BE2C (cell line): ENCODE measurements around the gene DDI2.
"Not testable (repeated sequence)": the region's sequence is repeated elsewhere in the genome, so short reads cannot be mapped to it uniquely, and the experiment has no call there.

Experiments
- DNase-seq: peaks from one replicate; pipeline ENCODE4 v3.0.0-alpha.2; 2020
- H3K27me3 ChIP-seq: fragments of 250-450 bp; sonication (Bioruptor Pico); 2 replicates; pipeline ENCODE4 v1.5.1; 2020; ENCODE audit warnings: mild to moderate bottlenecking
- H3K36me3 ChIP-seq: fragments of 250-450 bp; sonication (Bioruptor Pico); 2 replicates; pipeline ENCODE4 v1.5.1; 2020; ENCODE audit warnings: mild to moderate bottlenecking
- H3K4me1 ChIP-seq: fragments of 250-450 bp; sonication (Bioruptor Pico); 2 replicates; pipeline ENCODE4 v1.5.1; 2020
- H3K4me3 ChIP-seq: 2 replicates; pipeline ENCODE4 v1.5.1; 2011; ENCODE audit warnings: low read depth, low read length
- H3K9me3 ChIP-seq: fragments of 250-450 bp; sonication (Bioruptor Pico); 2 replicates; pipeline ENCODE4 v1.5.1; 2020
- CTCF ChIP-seq: IDR thresholded peaks from 2 replicates; pipeline ENCODE4 v1.5.1; 2012; ENCODE audit warnings: mild to moderate bottlenecking, low read depth, low read length

Gene DDI2

GRCh38 chr1:15696956-15697521 lies 79.8 kb downstream of the DDI2 start:
- no peaks in the 10 kb centered on the region for H3K9me3 ChIP-seq
- no peaks in the 10 kb centered on the region for H3K36me3 ChIP-seq
- H3K4me3 ChIP-seq: no peak overlapping the region
- H3K4me1 ChIP-seq: no peaks in the 10 kb centered on the region
- TF ChIP-seq CTCF: no peak
- no peaks in the 10 kb centered on the region for H3K27me3 ChIP-seq
- DNase-seq: no peak

GRCh38 chr1:15698201-15698600 lies 80.9 kb downstream of the DDI2 start:
- TF ChIP-seq CTCF: no peak
- no peak for DNase-seq
- Histone ChIP-seq H3K36me3 (no peaks in the 10 kb centered on the region), H3K9me3 (no peaks in the 10 kb centered on the region), H3K4me3 (no peak overlapping the region), H3K4me1 (no peaks in the 10 kb centered on the region), H3K27me3 (no peaks in the 10 kb centered on the region)

GRCh38 chr1:15699321-15699720 lies 82.1 kb downstream of the DDI2 start:
- H3K4me3 ChIP-seq, H3K9me3 ChIP-seq, DNase-seq, H3K36me3 ChIP-seq, H3K4me1 ChIP-seq, H3K27me3 ChIP-seq: not testable (repeated sequence)

GRCh38 chr1:15700508-15700907 lies 83.2 kb downstream of the DDI2 start:
- no peak for DNase-seq
- H3K27me3 ChIP-seq: no peaks in the 10 kb centered on the region
- H3K4me1 ChIP-seq: no peaks in the 10 kb centered on the region
- H3K4me3 ChIP-seq: no peak overlapping the region
- H3K36me3 ChIP-seq: no peaks in the 10 kb centered on the region
- no peak for TF ChIP-seq CTCF
- no peaks in the 10 kb centered on the region for H3K9me3 ChIP-seq

- DNase-seq: no peak
- no peak for TF ChIP-seq CTCF
- Histone ChIP-seq H3K4me3 (no peak overlapping the region), H3K4me1 (no peaks in the 10 kb centered on the region), H3K27me3 (no peaks in the 10 kb centered on the region), H3K9me3 (no peaks in the 10 kb centered on the region), H3K36me3 (no peaks in the 10 kb centered on the region)
Observed at GRCh38 chr1:15701784-15702183, 84.5 kb downstream of the DDI2 start.

- Histone ChIP-seq H3K4me3 (no peak overlapping the region), H3K27me3 (no peaks in the 10 kb centered on the region), H3K9me3 (no peaks in the 10 kb centered on the region), H3K4me1 (no peaks in the 10 kb centered on the region), H3K36me3 (no peaks in the 10 kb centered on the region)
- no peak for DNase-seq
- TF ChIP-seq CTCF: 0 out of 2 replicates have a peak, but pooled peaks have one; percentile 9
Observed at GRCh38 chr1:15702722-15703550, 85.7 kb downstream of the DDI2 start.
